Astrocyte of the cerebellum (primary cell): ENCODE measurements around the gene SLC6A3.

Source experiments
- DNase-seq: peaks from one replicate; pipeline ENCODE4 v3.0.0-alpha.2; 2011; ENCODE audit warnings: low read depth
- H3K4me3 ChIP-seq: 2 replicates; pipeline ENCODE4 v1.5.1; 2011; ENCODE audit warnings: mild to moderate bottlenecking, low read depth, low read length, moderate library complexity
- CTCF ChIP-seq: IDR thresholded peaks from 2 replicates; pipeline ENCODE4 v1.5.1; 2012; ENCODE audit warnings: low read length, low read depth, moderate library complexity, mild to moderate bottlenecking; ENCODE audit errors: missing control alignments
- in situ Hi-C: cut with HindIII; loops from 2 replicates; pipeline ENCODE4 v1.10.0; 2017; ENCODE audit warnings: low sequenced_read_pairs

The SLC6A3 gene

GRCh38 chr5:1483856-1484729 is 38.9 kb upstream of the SLC6A3 start:
- in situ Hi-C loops: no loop called here
- no peak for DNase-seq
- no peak overlapping the region for H3K4me3 ChIP-seq
- TF ChIP-seq CTCF: no peak

- no peak for TF ChIP-seq CTCF
- DNase-seq: no peak
- in situ Hi-C loops: no loop called here
- no peak overlapping the region for H3K4me3 ChIP-seq
Measured at GRCh38 chr5:1483064-1483463, 37.8 kb upstream of the SLC6A3 start.

DNA sequence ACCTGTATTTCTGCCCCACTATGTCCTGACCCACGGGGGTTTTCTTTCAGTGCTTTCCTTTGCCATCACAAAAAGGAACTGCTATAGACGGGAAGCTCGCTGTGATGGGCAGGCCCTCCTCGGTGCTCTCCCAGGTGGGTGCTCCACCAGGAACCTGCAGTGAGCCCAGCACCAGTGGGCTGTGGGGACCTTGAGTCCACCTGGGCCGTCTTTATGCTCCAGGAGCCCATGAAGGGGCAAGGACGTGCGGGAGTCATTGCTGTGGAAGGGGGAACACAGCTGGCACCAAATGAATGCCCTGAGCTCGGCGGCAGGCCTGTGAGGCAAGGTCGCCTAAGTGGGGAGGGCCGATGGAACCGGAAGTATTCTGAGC is 36.7 kb upstream of the SLC6A3 start:
- no peak for TF ChIP-seq CTCF
- in situ Hi-C loops: no loop called here
- no peak overlapping the region for H3K4me3 ChIP-seq
- DNase-seq: no peak

DNA sequence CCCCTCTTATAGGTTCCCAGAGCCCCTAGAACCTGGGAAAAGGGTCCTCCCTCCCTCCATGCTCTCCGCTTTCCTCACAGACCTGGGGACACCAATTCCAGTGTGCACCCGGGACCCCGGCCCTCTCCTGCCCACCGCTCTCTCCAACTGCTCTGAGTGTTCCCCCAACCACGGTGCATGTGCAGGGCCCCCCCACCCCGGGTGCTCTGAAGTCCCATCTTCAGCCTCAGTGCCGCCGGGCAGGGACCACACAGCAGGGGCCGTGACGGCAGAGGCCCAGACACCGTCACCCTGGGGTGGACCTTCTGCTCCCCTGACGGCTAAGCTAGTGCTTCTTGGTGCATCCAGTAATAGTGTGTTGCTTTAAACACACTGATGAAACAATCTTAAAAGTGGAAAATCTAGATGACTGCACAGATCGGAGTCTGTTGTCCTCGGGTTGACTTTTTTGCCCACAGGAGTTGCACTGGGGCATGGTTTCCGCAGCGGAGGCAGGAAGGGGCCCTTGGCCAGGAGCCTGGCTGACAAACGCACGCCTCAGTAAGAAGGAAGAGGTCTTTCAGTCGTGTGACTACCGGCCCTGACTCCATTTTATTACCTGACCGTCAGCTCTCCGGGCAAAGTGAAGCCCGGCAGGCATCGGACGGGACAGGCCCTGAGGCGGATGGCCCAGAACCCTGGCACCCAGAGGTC is 36.2 kb upstream of the SLC6A3 start:
- in situ Hi-C loops: no loop called here
- DNase-seq: no peak
- no peak overlapping the region for H3K4me3 ChIP-seq
- no peak for TF ChIP-seq CTCF

- DNase-seq: no peak
- no peak for TF ChIP-seq CTCF
- in situ Hi-C loops: no loop called here
Measured at GRCh38 chr5:1480806-1481205, 35.6 kb upstream of the SLC6A3 start.

DNA sequence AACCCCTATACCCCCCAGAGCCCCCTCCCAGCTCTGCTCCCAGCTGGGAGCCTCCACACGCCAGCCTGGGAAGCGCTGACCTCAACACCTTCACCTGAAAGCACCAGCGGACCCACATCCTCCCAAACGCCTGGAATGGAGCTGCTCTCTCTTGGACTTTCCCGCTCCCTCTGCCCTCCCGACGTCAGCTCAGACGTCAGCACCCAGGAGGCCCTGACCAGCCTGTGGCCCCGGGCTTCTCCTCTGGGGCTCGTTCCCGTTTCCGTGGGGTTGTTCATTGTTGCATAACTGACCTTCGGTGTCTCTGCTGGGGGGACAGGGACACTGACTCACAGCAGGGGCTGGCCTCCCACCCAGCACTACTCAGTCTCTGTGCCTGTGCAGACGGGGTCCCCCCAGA is 35.0 kb upstream of the SLC6A3 start:
- TF ChIP-seq CTCF: no peak
- H3K4me3 ChIP-seq: no peak overlapping the region
- in situ Hi-C loops: no loop called here
- DNase-seq: no peak

More at GRCh38 chr5:1480806-1481205, 35.6 kb upstream of the SLC6A3 start:
- H3K4me3 ChIP-seq: no peak overlapping the region
